ENCODE data around the gene TNFRSF12A. TPM values are rescaled to one million over a fixed set of nuclear protein-coding genes. Genes with fewer than 3 reads are reported as not detected.
A peak's percentile ranks its signal among the peaks of the same experiment; 100 is the strongest.

Gene TNFRSF12A
- total and polyA plus RNA-seq, 9 of the 15 experiments (the other 6 are each of a cell fraction or from before 2014, with no cell fraction given): 0.41 to 61.8 (median 26.5) TPM

DNA sequence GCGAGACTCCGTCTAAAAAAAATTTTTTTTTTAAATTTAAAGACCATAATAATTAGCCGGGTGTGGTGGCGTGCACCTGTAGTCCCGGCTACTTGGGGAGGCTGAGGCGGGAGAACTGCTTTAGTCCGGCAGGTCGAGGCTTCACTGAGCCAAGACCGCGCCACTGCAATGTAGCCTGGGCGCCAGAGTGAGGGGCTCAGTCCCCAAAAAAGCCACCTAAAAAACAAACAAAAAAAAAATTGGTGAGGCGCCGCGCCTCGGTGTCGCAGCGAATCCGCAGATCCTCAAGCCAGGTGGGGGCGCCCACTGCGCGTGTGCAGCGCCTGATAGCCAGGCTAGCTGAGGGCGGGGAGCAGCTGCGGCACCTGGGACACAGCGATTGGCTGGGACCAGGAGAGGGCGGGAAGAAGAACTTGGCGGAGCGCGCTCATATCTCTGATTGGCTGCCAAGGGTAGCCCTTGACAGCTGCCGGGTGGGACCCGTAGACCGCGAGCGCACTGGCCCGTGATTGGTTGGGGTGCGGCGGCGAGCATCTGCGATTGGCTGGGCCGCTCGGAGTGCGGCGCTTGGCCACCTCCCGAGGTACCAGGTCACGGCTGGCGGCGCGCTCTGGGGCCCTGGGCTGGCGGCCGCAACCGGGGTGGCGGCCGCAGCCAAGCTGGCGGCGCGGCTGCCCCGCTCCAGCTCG is 16.4 kb upstream of the TNFRSF12A start:
- DNase-seq (ENCODE audit: extremely low read depth in 1 of 4, low spot score in 3 of 4) (peak; percentile 98 to 99 (median 99)), ATAC-seq (peak; percentile 92), FAIRE-seq (peak; percentile 99)
- Histone ChIP-seq H2AFZ (ENCODE audit: low read depth, low read length) (peak overlapping the region; percentile 57), H3K4me2 (ENCODE audit: insufficient read depth, low read length) (no peak overlapping the region; the same call in 1 of the 2 replicates), H3K27ac (ENCODE audit: extremely low read depth, low read depth, low read length) (no peak overlapping the region), H3K4me1 (replicated peaks in 1 of 2; ENCODE audit: control insufficient read depth in 2 of 2, insufficient read depth in 2 of 2, low read length in 2 of 2) (peaks cover 28 to 55% of the 10 kb centered on the region in 2 experiments), H3K4me3 (peak overlapping the region; percentile 50; the same call in 1 of the 2 replicates), H3K9me1 (ENCODE audit: control insufficient read depth, insufficient read depth, low read length) (no peaks in the 10 kb centered on the region), H3K36me3 (ENCODE audit: control insufficient read depth, insufficient read depth, low read length) (peaks cover 3% of the 10 kb centered on the region; the same call in 2 of the 3 replicates), H3K9ac (ENCODE audit: insufficient read depth in 1 of 2, low read depth in 2 of 2, low read length in 2 of 2) (peak overlapping the region in 1 of 2 experiments; percentile 80; a peak in 2 of 4 replicates), H3K27me3 (ENCODE audit: control insufficient read depth in 2 of 2, insufficient read depth in 2 of 2, low read length in 2 of 2) (no peaks in the 10 kb centered on the region), H3K79me2 (ENCODE audit: control insufficient read depth, insufficient read depth, low read length) (peaks cover 22% of the 10 kb centered on the region), H4K20me1 (replicated peaks; ENCODE audit: control insufficient read depth, insufficient read depth, low read length) (no peaks in the 10 kb centered on the region), H3K9me3 (replicated peaks; ENCODE audit: control insufficient read depth, insufficient read depth, low read depth, low read length) (no peaks in the 10 kb centered on the region)
- POLR2A ChIA-PET: interaction anchor here (0.6 to 1.3 kb wide), 8 partner anchors 17 to 775 kb away, joined by 3 to 7 read pairs (median 4); partner anchors contain the start of genes PAQR4 and TNFRSF12A
- CTCF ChIA-PET (ENCODE audit: low intra/inter-chr PET ratio): interaction anchor here (0.9 to 1.6 kb wide), 3 partner anchors 24 to 55 kb away, joined by 3 to 6 read pairs (median 3); no protein-coding TSS in a partner anchor
- intact Hi-C loops (cut with micrococcal nuclease): loop anchor here (1.0 kb wide), 1 partner anchor 25 kb away; no protein-coding TSS in a partner anchor
- BruUV-seq (replicated peaks): no TSS peak
- WGBS (ENCODE audit: insufficient coverage, low coverage, missing lambda C conversion rate): 5% methylated on average over 51 of the region's 58 CpGs
- in situ Hi-C loops (cut with MboI): no loop called here
- TF ChIP-seq ZNF785 (CRISPR knock-in tag; IDR thresholded peaks at IDR 0.05): no peak
- no peak for TF ChIP-seq ETV1 (tag; conservative IDR thresholded peaks at IDR 0.05; ENCODE audit: low read depth)
- no peak for TF ChIP-seq CBX5 (IDR thresholded peaks at IDR 0.05; ENCODE audit: borderline replicate concordance, low read depth)
- TF ChIP-seq ZC3H8 (IDR thresholded peaks at IDR 0.05): no peak
- TF ChIP-seq CREB3L1 (IDR thresholded peaks at IDR 0.05; ENCODE audit: borderline replicate concordance, low read depth): no peak
- TF ChIP-seq, protein P1, sequence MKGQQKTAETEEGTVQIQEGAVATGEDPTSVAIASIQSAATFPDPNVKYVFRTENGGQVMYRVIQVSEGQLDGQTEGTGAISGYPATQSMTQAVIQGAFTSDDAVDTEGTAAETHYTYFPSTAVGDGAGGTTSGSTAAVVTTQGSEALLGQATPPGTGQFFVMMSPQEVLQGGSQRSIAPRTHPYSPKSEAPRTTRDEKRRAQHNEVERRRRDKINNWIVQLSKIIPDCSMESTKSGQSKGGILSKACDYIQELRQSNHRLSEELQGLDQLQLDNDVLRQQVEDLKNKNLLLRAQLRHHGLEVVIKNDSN (CRISPR knock-in tag; IDR thresholded peaks at IDR 0.05): peak; percentile 76
- no peak for TF ChIP-seq CLOCK (CRISPR knock-in tag; IDR thresholded peaks at IDR 0.05; ENCODE audit: borderline replicate concordance)
- TF ChIP-seq CREB1 (IDR thresholded peaks at IDR 0.05): no peak
- peak; percentile 40; the same call in 1 of the 2 replicates for TF ChIP-seq CREB1 (CRISPR knock-in tag; IDR thresholded peaks at IDR 0.05)
- TF ChIP-seq CEBPZ (IDR thresholded peaks at IDR 0.05; ENCODE audit: borderline replicate concordance, low read depth, low read length): peak; percentile 61; the same call in 1 of the 2 replicates
- no peak for TF ChIP-seq TEAD1 (CRISPR knock-in tag; IDR thresholded peaks at IDR 0.05)
- TF ChIP-seq TCF7 (IDR thresholded peaks at IDR 0.05; ENCODE audit: borderline replicate concordance): no peak
- TF ChIP-seq KLF16 (IDR thresholded peaks at IDR 0.05): 0 out of 2 replicates have a peak, but pooled peaks have one; percentile 6

Data from K562 (cell line).